ENCODE measurements around the gene MS4A4E. TPM values are rescaled to one million over a fixed set of nuclear protein-coding genes. Genes with fewer than 3 reads are reported as not detected.
"Not testable (repeated sequence)": the region's sequence is repeated elsewhere in the genome, so short reads cannot be mapped to it uniquely, and the experiment has no call there.

MS4A4E gene
- polyA plus RNA-seq, 2 donors: 0.37 to 0.51 TPM

DNA sequence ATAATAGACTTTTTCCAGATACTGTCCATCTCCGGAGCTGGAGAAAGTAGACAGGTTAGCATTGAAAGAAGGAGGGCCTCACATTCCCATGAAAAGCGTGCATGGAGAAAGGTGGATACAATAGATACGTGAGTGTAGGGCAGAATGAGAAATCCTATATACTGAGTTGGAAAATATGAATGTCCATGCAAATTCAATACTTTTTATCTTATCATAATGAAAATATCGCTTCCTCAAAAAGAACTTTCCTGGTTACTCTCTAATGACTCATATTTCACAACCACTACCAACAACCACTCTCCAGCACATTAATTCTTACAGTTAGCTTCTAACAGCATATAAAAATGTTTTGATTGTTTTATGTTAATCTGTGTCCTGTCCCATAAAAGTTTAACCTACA lies 38.0 kb downstream of the MS4A4E start:
- Histone ChIP-seq H3K4me3 (ENCODE audit: low read depth in 1 of 2, low read length in 2 of 2) (no peak overlapping the region), H3K27me3 (ENCODE audit: control insufficient read depth in 1 of 2, insufficient read depth in 2 of 2, low read length in 2 of 2) (no peaks in the 10 kb centered on the region)
- 78 to 79% methylated on average over 4 of the region's 4 CpGs for WGBS, 2 donors

DNA sequence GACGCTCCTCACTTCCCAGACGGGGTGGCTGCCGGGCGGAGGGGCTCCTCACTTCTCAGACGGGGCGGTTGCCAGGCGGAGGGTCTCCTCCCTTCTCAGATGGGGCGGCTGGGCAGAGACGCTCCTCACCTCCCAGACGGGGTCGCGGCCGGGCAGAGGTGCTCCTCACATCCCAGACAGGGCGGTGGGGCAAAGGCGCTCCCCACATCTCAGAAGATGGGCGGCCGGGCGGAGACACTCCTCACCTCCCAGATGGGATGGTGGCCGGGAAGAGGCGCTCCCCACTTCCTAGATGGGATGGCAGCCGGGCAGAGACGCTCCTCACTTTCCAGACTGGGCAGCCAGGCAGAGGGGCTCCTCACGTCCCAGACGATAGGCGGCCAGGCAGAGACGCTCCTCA lies 41.6 kb downstream of the MS4A4E start:
- not testable (repeated sequence) for H3K36me3 ChIP-seq (ENCODE audit: control insufficient read depth in 2 of 2, insufficient read depth in 2 of 2, low read length in 1 of 2); H3K9me3 ChIP-seq (ENCODE audit: control insufficient read depth in 2 of 2, insufficient read depth in 1 of 2, low read depth in 1 of 2, low read length in 1 of 2); H3K4me1 ChIP-seq (ENCODE audit: control insufficient read depth in 2 of 2, insufficient read depth in 2 of 2, low read length in 1 of 2); H3K4me3 ChIP-seq (ENCODE audit: low read depth in 1 of 2, low read length in 2 of 2); H3K27ac ChIP-seq (ENCODE audit: low read depth in 2 of 2, low read length in 1 of 2); H3K27me3 ChIP-seq (ENCODE audit: control insufficient read depth in 1 of 2, insufficient read depth in 2 of 2, low read length in 2 of 2)
- 95 to 97% methylated on average over 13 to 25 of the region's 26 CpGs for WGBS, 2 donors

More for the DNA sequence above, 38.0 kb downstream of the MS4A4E start:
- H3K36me3 ChIP-seq (ENCODE audit: control insufficient read depth in 2 of 2, insufficient read depth in 2 of 2, low read length in 1 of 2): no peaks in the 10 kb centered on the region
- H3K9me3 ChIP-seq (ENCODE audit: control insufficient read depth in 2 of 2, insufficient read depth in 1 of 2, low read depth in 1 of 2, low read length in 1 of 2): no peaks in the 10 kb centered on the region
- H3K4me1 ChIP-seq (ENCODE audit: control insufficient read depth in 2 of 2, insufficient read depth in 2 of 2, low read length in 1 of 2): no peaks in the 10 kb centered on the region
- no peak overlapping the region for H3K27ac ChIP-seq (ENCODE audit: low read depth in 2 of 2, low read length in 1 of 2)

DNA sequence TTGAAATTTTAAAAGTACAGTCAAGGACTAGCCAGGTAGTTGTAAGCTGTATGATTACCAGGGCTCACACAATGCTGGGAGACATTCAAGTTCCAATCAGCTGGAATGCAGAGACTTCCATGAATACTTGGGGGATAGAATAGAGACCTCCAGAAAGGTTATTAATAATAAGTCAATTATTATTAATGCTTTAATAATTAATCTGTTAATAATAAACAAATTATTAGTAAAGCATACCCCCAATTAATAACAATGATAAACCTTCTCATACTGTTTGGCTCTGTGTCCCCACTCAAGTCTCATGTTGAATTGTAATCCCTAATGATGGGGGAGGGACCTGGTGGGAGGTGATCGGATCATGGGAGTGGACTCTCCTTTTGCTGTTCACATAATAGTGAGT lies 45.5 kb downstream of the MS4A4E start:
- WGBS, 2 donors: 73 to 86% methylated on average over 1 of the region's 1 CpG
- H3K36me3 ChIP-seq (ENCODE audit: control insufficient read depth in 2 of 2, insufficient read depth in 2 of 2, low read length in 1 of 2): no peaks in the 10 kb centered on the region
- no peaks in the 10 kb centered on the region for H3K4me1 ChIP-seq (ENCODE audit: control insufficient read depth in 2 of 2, insufficient read depth in 2 of 2, low read length in 1 of 2)
- no peaks in the 10 kb centered on the region for H3K9me3 ChIP-seq (ENCODE audit: control insufficient read depth in 2 of 2, insufficient read depth in 1 of 2, low read depth in 1 of 2, low read length in 1 of 2)
- no peaks in the 10 kb centered on the region for H3K27me3 ChIP-seq (ENCODE audit: control insufficient read depth in 1 of 2, insufficient read depth in 2 of 2, low read length in 2 of 2)
- H3K4me3 ChIP-seq (ENCODE audit: low read depth in 1 of 2, low read length in 2 of 2): no peak overlapping the region
- H3K27ac ChIP-seq (ENCODE audit: low read depth in 2 of 2, low read length in 1 of 2): no peak overlapping the region

DNA sequence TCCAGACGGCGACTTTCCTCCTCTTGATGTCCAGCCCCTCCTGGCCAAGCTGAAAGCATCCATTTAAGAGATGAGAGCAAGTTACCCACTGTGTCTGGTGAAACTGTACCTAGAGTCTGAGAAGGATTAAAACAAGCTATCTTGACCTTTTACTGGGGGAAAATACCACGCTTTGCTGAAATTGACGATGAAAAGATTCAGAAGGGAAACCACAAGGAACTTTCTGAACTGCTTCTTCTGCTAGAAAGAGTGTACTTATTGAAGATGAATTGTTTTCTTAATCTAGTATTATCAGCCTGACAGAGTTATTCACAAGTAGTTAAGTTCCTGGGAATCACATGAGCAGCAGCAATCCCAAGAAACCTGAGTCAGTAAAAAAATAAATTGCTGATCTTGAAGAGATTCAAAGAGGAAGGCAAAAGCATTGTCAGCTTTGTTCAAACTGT lies 47.0 kb downstream of the MS4A4E start:
- Histone ChIP-seq H3K27ac (ENCODE audit: low read depth in 2 of 2, low read length in 1 of 2) (no peak overlapping the region), H3K4me1 (ENCODE audit: control insufficient read depth in 2 of 2, insufficient read depth in 2 of 2, low read length in 1 of 2) (no peaks in the 10 kb centered on the region), H3K27me3 (ENCODE audit: control insufficient read depth in 1 of 2, insufficient read depth in 2 of 2, low read length in 2 of 2) (no peaks in the 10 kb centered on the region), H3K36me3 (ENCODE audit: control insufficient read depth in 2 of 2, insufficient read depth in 2 of 2, low read length in 1 of 2) (no peaks in the 10 kb centered on the region), H3K4me3 (ENCODE audit: low read depth in 1 of 2, low read length in 2 of 2) (no peak overlapping the region), H3K9me3 (ENCODE audit: control insufficient read depth in 2 of 2, insufficient read depth in 1 of 2, low read depth in 1 of 2, low read length in 1 of 2) (no peaks in the 10 kb centered on the region)
- 77 to 79% methylated on average over 4 of the region's 4 CpGs for WGBS, 2 donors

DNA sequence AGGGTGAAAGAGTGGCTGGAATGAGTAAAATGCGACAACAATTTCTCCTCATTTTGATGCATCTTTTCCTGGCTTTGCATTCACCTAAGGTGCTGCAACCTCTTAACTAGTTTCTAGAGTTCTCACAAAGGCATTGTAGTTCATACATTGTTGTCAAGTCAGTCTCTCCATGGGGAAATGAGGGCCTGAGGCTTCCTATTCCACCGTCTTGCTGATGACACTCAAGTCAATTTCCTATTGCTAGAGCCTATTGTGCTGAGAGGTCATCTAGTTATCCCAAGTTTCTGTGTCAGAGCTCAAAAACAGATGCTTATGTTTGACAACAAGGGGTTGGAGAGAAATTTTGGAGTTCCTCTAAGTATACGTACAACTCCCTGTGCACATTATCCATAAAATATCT lies 48.4 kb downstream of the MS4A4E start:
- Histone ChIP-seq H3K9me3 (ENCODE audit: control insufficient read depth in 2 of 2, insufficient read depth in 1 of 2, low read depth in 1 of 2, low read length in 1 of 2) (no peaks in the 10 kb centered on the region), H3K4me3 (ENCODE audit: low read depth in 1 of 2, low read length in 2 of 2) (no peak overlapping the region), H3K36me3 (ENCODE audit: control insufficient read depth in 2 of 2, insufficient read depth in 2 of 2, low read length in 1 of 2) (no peaks in the 10 kb centered on the region), H3K4me1 (ENCODE audit: control insufficient read depth in 2 of 2, insufficient read depth in 2 of 2, low read length in 1 of 2) (no peaks in the 10 kb centered on the region), H3K27me3 (ENCODE audit: control insufficient read depth in 1 of 2, insufficient read depth in 2 of 2, low read length in 2 of 2) (no peaks in the 10 kb centered on the region), H3K27ac (ENCODE audit: low read depth in 2 of 2, low read length in 1 of 2) (no peak overlapping the region)
- WGBS, 2 donors: 62 to 70% methylated on average over 3 of the region's 3 CpGs

DNA sequence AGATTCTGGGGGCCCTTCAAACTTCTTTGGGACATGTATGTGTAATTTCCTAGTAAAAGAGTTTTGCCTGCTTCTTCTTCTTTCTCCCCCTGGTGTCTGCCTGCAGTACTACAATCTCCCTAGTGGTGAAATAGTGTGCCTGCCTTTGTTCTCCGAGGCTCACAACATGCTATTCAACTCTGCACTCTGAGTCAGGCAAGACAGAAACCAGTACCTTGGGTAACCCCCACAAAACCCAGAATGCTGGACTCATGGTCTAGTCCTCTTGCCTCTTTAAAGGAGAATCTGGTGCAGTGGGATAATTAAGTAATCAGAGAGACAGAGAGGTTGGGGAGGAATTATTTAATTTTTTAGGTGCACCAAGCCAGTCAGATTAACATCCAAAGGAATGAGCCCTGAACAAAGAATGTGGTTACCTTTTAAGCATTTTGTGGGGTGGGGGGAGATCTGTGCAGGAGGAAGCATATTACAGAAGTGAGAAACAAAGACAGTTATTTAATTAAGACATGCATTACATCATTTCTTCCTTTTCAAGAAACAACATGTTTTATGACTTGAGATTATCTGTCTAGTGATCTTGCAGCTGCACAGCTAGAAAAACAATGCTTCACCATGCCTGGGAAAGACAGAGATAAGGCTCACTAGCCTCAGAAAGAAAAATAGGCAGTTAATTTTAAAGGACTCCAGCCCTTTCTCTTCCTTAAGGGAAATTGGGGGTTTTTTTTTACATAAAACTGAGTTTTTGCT lies 49.1 kb downstream of the MS4A4E start:
- Histone ChIP-seq H3K27ac (ENCODE audit: low read depth in 2 of 2, low read length in 1 of 2) (no peak overlapping the region), H3K4me1 (ENCODE audit: control insufficient read depth in 2 of 2, insufficient read depth in 2 of 2, low read length in 1 of 2) (no peaks in the 10 kb centered on the region), H3K27me3 (ENCODE audit: control insufficient read depth in 1 of 2, insufficient read depth in 2 of 2, low read length in 2 of 2) (no peaks in the 10 kb centered on the region), H3K4me3 (ENCODE audit: low read depth in 1 of 2, low read length in 2 of 2) (no peak overlapping the region), H3K36me3 (ENCODE audit: control insufficient read depth in 2 of 2, insufficient read depth in 2 of 2, low read length in 1 of 2) (no peaks in the 10 kb centered on the region), H3K9me3 (ENCODE audit: control insufficient read depth in 2 of 2, insufficient read depth in 1 of 2, low read depth in 1 of 2, low read length in 1 of 2) (no peaks in the 10 kb centered on the region)
- WGBS, 2 donors: 17 to 28% methylated on average over 1 of the region's 1 CpG

DNA sequence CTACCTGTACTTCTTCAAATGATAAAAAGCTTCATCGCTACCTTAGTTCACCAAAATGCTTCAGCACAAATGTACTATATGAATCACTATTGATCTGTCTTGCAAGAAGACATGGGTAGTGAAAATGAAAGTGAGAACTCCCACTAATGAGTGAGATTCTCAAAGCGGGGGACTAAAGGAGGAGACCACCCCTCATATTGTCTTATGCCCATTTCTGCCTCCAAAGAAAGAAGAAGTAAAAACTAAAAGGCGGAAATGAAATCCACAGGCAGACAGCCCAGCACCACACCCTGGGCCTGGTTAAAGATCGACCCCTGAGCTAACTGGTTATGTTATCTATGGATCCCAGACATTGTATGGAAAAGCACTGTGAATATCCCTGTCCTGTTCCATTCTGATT lies 50.4 kb downstream of the MS4A4E start:
- not testable (repeated sequence) for H3K4me3 ChIP-seq (ENCODE audit: low read depth in 1 of 2, low read length in 2 of 2); H3K9me3 ChIP-seq (ENCODE audit: control insufficient read depth in 2 of 2, insufficient read depth in 1 of 2, low read depth in 1 of 2, low read length in 1 of 2); H3K36me3 ChIP-seq (ENCODE audit: control insufficient read depth in 2 of 2, insufficient read depth in 2 of 2, low read length in 1 of 2); H3K27ac ChIP-seq (ENCODE audit: low read depth in 2 of 2, low read length in 1 of 2); H3K27me3 ChIP-seq (ENCODE audit: control insufficient read depth in 1 of 2, insufficient read depth in 2 of 2, low read length in 2 of 2); H3K4me1 ChIP-seq (ENCODE audit: control insufficient read depth in 2 of 2, insufficient read depth in 2 of 2, low read length in 1 of 2)
- WGBS, 2 donors: 81 to 90% methylated on average over 4 of the region's 4 CpGs

DNA sequence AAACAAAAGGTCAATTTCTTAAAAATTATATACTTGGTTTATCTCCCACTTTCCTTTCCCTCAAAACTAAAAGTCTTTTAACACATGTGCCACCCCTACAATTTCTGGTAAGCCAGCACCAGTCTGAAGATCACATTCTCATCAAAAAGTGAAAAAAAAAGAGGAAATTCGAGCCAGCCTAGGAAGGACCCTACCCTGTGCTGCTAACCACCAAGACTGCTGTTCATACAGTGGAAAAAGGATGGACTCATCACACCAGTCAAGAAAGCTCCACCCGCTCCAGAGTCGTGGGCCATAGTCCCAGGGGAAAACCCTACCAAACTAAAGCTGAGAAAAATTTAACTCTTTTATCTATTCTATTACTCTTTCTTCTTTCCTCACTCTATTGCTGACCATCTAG lies 54.5 kb downstream of the MS4A4E start:
- H3K9me3 ChIP-seq (ENCODE audit: control insufficient read depth in 2 of 2, insufficient read depth in 1 of 2, low read depth in 1 of 2, low read length in 1 of 2); H3K27me3 ChIP-seq (ENCODE audit: control insufficient read depth in 1 of 2, insufficient read depth in 2 of 2, low read length in 2 of 2); H3K27ac ChIP-seq (ENCODE audit: low read depth in 2 of 2, low read length in 1 of 2); H3K4me3 ChIP-seq (ENCODE audit: low read depth in 1 of 2, low read length in 2 of 2); H3K36me3 ChIP-seq (ENCODE audit: control insufficient read depth in 2 of 2, insufficient read depth in 2 of 2, low read length in 1 of 2); H3K4me1 ChIP-seq (ENCODE audit: control insufficient read depth in 2 of 2, insufficient read depth in 2 of 2, low read length in 1 of 2): not testable (repeated sequence)
- WGBS, 2 donors: 37 to 43% methylated on average over 3 of the region's 3 CpGs

DNA sequence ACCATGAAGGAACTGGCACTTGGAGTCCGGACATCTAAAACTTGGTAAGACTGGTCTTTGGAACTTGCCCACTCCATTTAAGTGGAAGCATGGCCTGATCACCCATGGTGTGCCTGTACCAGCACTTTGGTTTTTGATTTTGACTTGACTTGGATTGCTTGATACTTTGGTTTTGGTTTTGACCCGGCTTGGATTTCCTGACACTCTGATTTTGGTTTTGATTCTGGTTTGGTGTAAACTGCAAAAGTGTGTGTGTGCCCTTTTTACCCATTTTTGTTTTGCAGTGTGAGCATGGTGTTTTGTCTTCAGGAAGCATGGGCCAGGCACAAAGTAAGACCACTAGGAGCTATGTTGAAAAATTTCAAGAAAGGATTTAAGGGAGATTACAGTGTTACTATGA lies 56.8 kb downstream of the MS4A4E start:
- not testable (repeated sequence) for H3K36me3 ChIP-seq (ENCODE audit: control insufficient read depth in 2 of 2, insufficient read depth in 2 of 2, low read length in 1 of 2); H3K4me3 ChIP-seq (ENCODE audit: low read depth in 1 of 2, low read length in 2 of 2); H3K27me3 ChIP-seq (ENCODE audit: control insufficient read depth in 1 of 2, insufficient read depth in 2 of 2, low read length in 2 of 2); H3K4me1 ChIP-seq (ENCODE audit: control insufficient read depth in 2 of 2, insufficient read depth in 2 of 2, low read length in 1 of 2); H3K27ac ChIP-seq (ENCODE audit: low read depth in 2 of 2, low read length in 1 of 2); H3K9me3 ChIP-seq (ENCODE audit: control insufficient read depth in 2 of 2, insufficient read depth in 1 of 2, low read depth in 1 of 2, low read length in 1 of 2)
- WGBS, 2 donors: 81 to 88% methylated on average over 2 of the region's 2 CpGs

DNA sequence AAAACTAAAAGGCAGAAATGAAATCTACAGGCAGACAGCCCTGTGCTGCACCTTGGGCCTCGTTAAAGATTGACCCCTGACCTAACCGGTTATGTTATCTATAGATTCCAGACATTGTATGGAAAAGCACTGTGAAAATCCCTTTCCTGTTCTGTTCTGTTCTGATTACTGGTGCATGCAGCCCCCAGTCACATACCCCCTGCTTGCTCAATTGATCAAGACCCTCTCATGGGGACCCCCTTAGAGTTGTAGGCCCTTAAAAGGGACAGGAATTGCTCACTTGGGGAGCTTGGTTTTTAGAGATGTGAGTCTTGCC lies 57.5 kb downstream of the MS4A4E start:
- H3K4me1 ChIP-seq (ENCODE audit: control insufficient read depth in 2 of 2, insufficient read depth in 2 of 2, low read length in 1 of 2); H3K27ac ChIP-seq (ENCODE audit: low read depth in 2 of 2, low read length in 1 of 2); H3K36me3 ChIP-seq (ENCODE audit: control insufficient read depth in 2 of 2, insufficient read depth in 2 of 2, low read length in 1 of 2); H3K9me3 ChIP-seq (ENCODE audit: control insufficient read depth in 2 of 2, insufficient read depth in 1 of 2, low read depth in 1 of 2, low read length in 1 of 2); H3K4me3 ChIP-seq (ENCODE audit: low read depth in 1 of 2, low read length in 2 of 2); H3K27me3 ChIP-seq (ENCODE audit: control insufficient read depth in 1 of 2, insufficient read depth in 2 of 2, low read length in 2 of 2): not testable (repeated sequence)
- 59 to 60% methylated on average over 2 of the region's 2 CpGs for WGBS, 2 donors

Data from esophagus (tissue), 2 donors.